MM.1S (cell line): Measurements from ENCODE around the gene APOOL.

Experiments used
- CTCF ChIP-seq: fragments of 300-600 bp; sonication (generic); IDR thresholded peaks from 2 replicates; pipeline ENCODE4 v1.5.1; 2016; ENCODE audit warnings: antibody characterized with exemption, low read length, mixed read lengths
- EZH2phosphoT487 ChIP-seq: fragments of 300-600 bp; sonication (generic); IDR thresholded peaks from 2 replicates; pipeline ENCODE4 v1.6.1; 2018; ENCODE audit warnings: antibody characterized with exemption, low read length

DNA sequence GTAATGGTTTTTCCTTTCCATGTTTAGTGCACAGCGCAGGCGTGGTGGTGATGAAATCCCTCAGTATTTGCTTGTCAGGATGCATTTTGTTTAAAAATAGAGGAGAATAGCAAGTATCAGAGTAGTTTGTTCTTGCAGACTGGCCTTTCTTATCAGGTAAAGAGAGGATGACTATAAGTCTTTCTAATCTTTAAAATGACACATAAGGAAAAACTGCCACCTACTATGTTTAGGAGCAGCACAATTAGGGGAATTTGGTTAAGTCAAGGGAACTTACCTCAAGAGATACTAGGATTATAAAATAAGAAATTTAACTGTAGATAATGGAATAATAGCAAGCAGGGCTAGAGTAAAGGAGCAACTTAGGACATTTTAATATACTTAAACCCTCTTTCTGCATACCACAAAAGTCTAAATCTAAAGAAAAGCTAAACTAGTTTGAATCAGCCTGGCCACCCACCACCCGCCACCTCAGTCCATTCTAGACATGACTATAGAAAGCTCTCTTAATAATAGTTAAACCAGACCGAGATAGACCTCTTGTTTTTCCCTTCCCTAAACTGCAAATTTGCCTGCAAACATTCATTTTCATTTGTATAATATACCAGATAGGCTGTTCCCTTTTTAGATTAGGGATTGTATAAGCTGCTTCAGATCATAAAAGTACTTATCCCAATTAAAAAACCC is 62.0 kb downstream of the APOOL start:
- TF ChIP-seq EZH2phosphoT487 (no peak), CTCF (no peak)
